Sigmoid colon (tissue), 4 donors: ENCODE results near the gene HTRA2.

Experiments used
- CTCF ChIP-seq, 4 experiments: fragments of 450-650 bp in 3 of 4; fragments of 200-600 bp in 1 of 4; IDR thresholded peaks; one replicate each; pipeline ENCODE4 v1.5.1; 2016 to 2019; ENCODE audit warnings: antibody characterized with exemption in 4 of 4, mild to moderate bottlenecking in 3 of 4, moderate library complexity in 2 of 4
- EP300 ChIP-seq, 4 donors: sonication (generic); formaldehyde crosslinking; IDR thresholded peaks; one replicate each; pipeline ENCODE4 v1.6.1; 2017; ENCODE audit warnings: antibody characterized with exemption in 4 of 4

GRCh38 chr2:74481961-74482800, 47.6 kb upstream of the HTRA2 start:
- TF ChIP-seq CTCF (IDR thresholded peaks at IDR 0.05) = no peak
- TF ChIP-seq EP300 (IDR thresholded peaks at IDR 0.05) = no peak
